ENCODE data around the gene ATRNL1. TPM values are rescaled to one million over a fixed set of nuclear protein-coding genes. Genes with fewer than 3 reads are reported as not detected.

The ATRNL1 gene
- polyA plus RNA-seq, 1 of the 3 experiments (the other 2 are of a cell fraction), result 0.67 TPM

GRCh38 chr10:115777646-115778045, 684.5 kb downstream of the ATRNL1 start:
- POLR2A ChIA-PET, result no interaction called here
- 56% methylated on average over 2 of the region's 2 CpGs for WGBS (ENCODE audit: low lambda C conversion rate)

More at GRCh38 chr10:115777646-115778045, 684.5 kb downstream of the ATRNL1 start:
- DNase-seq, result no peak
- Histone ChIP-seq H3K9me2 (no peaks in the 10 kb centered on the region), H3K4me2 (no peak overlapping the region), H3K4me3 (ENCODE audit: low read depth in 2 of 2, low read length in 1 of 2) (no peak overlapping the region), H3F3A (replicated peaks; ENCODE audit: insufficient read depth) (no peaks in the 10 kb centered on the region), H3K4me1 (ENCODE audit: control insufficient read depth in 1 of 2, insufficient read depth in 2 of 2, low read depth in 1 of 2, low read length in 1 of 2) (no peaks in the 10 kb centered on the region), H3K36me3 (replicated peaks in 1 of 2; ENCODE audit: control insufficient read depth in 1 of 2, insufficient read depth in 2 of 2, low read length in 1 of 2) (no peaks in the 10 kb centered on the region), H3K9ac (no peak overlapping the region), H4K20me1 (ENCODE audit: insufficient read depth) (no peaks in the 10 kb centered on the region), H2AFZ (ENCODE audit: low read depth) (no peak overlapping the region), H3K27ac (ENCODE audit: low read depth in 2 of 2, low read length in 1 of 2) (no peak overlapping the region), H3K79me2 (ENCODE audit: insufficient read depth) (no peaks in the 10 kb centered on the region), H3K9me3 (no peaks in the 10 kb centered on the region), H3K27me3 (ENCODE audit: insufficient read depth) (no peaks in the 10 kb centered on the region)
- CTCF ChIA-PET, result interaction anchor here (1.3 to 1.7 kb wide), 2 partner anchors 13 to 22 kb away, joined by 3 to 5 read pairs; no protein-coding TSS in a partner anchor
- TF ChIP-seq GATA2 (CRISPR knock-in tag; IDR thresholded peaks at IDR 0.05) (no peak), SIN3A (IDR thresholded peaks at IDR 0.05; ENCODE audit: borderline replicate concordance, low read depth, low read length) (no peak), IRF3 (IDR thresholded peaks at IDR 0.05; ENCODE audit: low read depth, low read length) (no peak), CHD2 (IDR thresholded peaks at IDR 0.05; ENCODE audit: low read length, partially characterized antibody) (no peak), EZH2phosphoT487 (IDR thresholded peaks at IDR 0.05; ENCODE audit: borderline replicate concordance, low read depth) (no peak), JUND (IDR thresholded peaks at IDR 0.05) (no peak), USF1 (IDR thresholded peaks at IDR 0.05; ENCODE audit: borderline replicate concordance, low read depth) (no peak), ELF1 (IDR thresholded peaks at IDR 0.05) (no peak), NRF1 (IDR thresholded peaks at IDR 0.05; ENCODE audit: low read depth, low read length) (no peak), TEAD4 (IDR thresholded peaks at IDR 0.05; ENCODE audit: borderline replicate concordance, insufficient read depth) (no peak), USF2 (IDR thresholded peaks at IDR 0.05; ENCODE audit: borderline replicate concordance, low read depth, low read length) (no peak), TAF1 (IDR thresholded peaks at IDR 0.05; ENCODE audit: borderline replicate concordance, low read depth, low read length) (no peak), MAX (IDR thresholded peaks at IDR 0.05; ENCODE audit: low read depth) (no peak), EP300 (IDR thresholded peaks at IDR 0.05; ENCODE audit: borderline replicate concordance in 1 of 2, low read depth in 1 of 2, low read length in 1 of 2) (no peak), REST (IDR thresholded peaks at IDR 0.05; ENCODE audit: low read depth, low read length) (no peak), FOXJ3 (CRISPR knock-in tag; IDR thresholded peaks at IDR 0.05) (no peak), RXRA (IDR thresholded peaks at IDR 0.05; ENCODE audit: borderline replicate concordance, low read depth) (no peak), YY1 (IDR thresholded peaks at IDR 0.05; ENCODE audit: low read depth) (no peak), RAD21 (IDR thresholded peaks at IDR 0.05; ENCODE audit: low read length) (no peak), RFX5 (IDR thresholded peaks at IDR 0.05; ENCODE audit: low read length) (no peak)
